Nephron progenitor cell (in vitro differentiated cells): Measurements from ENCODE around the gene RTEL1.
"Not testable (repeated sequence)": the region's sequence is repeated elsewhere in the genome, so short reads cannot be mapped to it uniquely, and the experiment has no call there.

Source experiments
- DNase-seq: peaks from one replicate; pipeline ENCODE4 v3.0.0; 2021
- H3K27ac Mint-ChIP-seq: 2 replicates; pipeline ENCODE4 v1.8.0; 2021; ENCODE audit warnings: mild to moderate bottlenecking, moderate library complexity, mixed read lengths
- H3K27me3 Mint-ChIP-seq: 2 replicates; pipeline ENCODE4 v1.8.0; 2021; ENCODE audit warnings: mild to moderate bottlenecking, low read depth, mixed read lengths; ENCODE audit not compliant: poor library complexity
- H3K36me3 Mint-ChIP-seq: 2 replicates; pipeline ENCODE4 v1.8.0; 2021; ENCODE audit warnings: low read depth, mixed read lengths
- H3K4me1 Mint-ChIP-seq: 2 replicates; pipeline ENCODE4 v1.8.0; 2021; ENCODE audit warnings: mixed read lengths
- H3K4me3 Mint-ChIP-seq: 2 replicates; pipeline ENCODE4 v1.8.0; 2021; ENCODE audit warnings: mild to moderate bottlenecking, moderate library complexity, mixed read lengths
- H3K9me3 Mint-ChIP-seq: 2 replicates; pipeline ENCODE4 v1.8.0; 2021; ENCODE audit warnings: mild to moderate bottlenecking, moderate library complexity, mixed read lengths
- TF ChIP-seq, protein P1 (sequence below): fragments of 200-600 bp; sonication (generic); IDR thresholded peaks from 2 replicates; pipeline ENCODE4 v1.5.0; 2021; ENCODE audit warnings: antibody characterized with exemption

RTEL1 gene

DNA sequence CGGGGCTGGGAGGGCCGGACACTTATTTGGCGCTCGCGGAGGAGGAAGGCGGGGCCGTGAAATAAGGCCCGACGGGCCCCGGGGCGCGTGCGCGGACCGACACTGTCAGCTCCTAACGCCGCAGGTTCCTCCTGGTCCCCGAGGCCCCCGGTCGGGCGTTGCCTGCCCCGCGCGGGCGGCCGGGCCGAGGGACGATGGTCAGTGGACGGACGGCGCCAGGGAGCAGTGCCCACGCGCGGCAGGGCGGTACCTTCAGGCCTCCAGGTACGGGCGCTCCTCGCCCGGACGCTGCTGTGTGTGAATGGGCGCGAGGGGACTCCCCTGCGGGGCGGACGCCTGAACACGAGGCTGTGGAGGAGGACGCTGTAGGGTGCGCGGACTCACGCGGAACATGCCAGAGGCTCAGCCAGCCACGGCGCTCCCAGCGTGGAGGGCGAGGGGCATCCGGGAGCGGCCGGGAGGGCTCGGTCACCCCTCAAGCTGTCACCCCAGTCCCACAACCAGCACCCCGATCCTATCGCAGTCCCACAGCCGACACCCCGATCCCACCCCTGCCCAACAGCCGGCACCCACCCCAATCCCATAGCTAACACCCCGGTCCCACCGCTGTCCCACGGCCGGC, 30.9 kb upstream of the RTEL1 start:
- peaks cover 3% of the 10 kb centered on the region for H3K27me3 Mint-ChIP-seq
- H3K36me3 Mint-ChIP-seq, result peaks cover 32% of the 10 kb centered on the region
- no peak overlapping the region for H3K27ac Mint-ChIP-seq
- TF ChIP-seq, protein P1, sequence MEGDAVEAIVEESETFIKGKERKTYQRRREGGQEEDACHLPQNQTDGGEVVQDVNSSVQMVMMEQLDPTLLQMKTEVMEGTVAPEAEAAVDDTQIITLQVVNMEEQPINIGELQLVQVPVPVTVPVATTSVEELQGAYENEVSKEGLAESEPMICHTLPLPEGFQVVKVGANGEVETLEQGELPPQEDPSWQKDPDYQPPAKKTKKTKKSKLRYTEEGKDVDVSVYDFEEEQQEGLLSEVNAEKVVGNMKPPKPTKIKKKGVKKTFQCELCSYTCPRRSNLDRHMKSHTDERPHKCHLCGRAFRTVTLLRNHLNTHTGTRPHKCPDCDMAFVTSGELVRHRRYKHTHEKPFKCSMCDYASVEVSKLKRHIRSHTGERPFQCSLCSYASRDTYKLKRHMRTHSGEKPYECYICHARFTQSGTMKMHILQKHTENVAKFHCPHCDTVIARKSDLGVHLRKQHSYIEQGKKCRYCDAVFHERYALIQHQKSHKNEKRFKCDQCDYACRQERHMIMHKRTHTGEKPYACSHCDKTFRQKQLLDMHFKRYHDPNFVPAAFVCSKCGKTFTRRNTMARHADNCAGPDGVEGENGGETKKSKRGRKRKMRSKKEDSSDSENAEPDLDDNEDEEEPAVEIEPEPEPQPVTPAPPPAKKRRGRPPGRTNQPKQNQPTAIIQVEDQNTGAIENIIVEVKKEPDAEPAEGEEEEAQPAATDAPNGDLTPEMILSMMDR, result no peak
- peak overlapping the region; percentile 85 for H3K4me3 Mint-ChIP-seq
- no peak for DNase-seq
- no peaks in the 10 kb centered on the region for H3K9me3 Mint-ChIP-seq
- H3K4me1 Mint-ChIP-seq, result peaks cover 39% of the 10 kb centered on the region

DNA sequence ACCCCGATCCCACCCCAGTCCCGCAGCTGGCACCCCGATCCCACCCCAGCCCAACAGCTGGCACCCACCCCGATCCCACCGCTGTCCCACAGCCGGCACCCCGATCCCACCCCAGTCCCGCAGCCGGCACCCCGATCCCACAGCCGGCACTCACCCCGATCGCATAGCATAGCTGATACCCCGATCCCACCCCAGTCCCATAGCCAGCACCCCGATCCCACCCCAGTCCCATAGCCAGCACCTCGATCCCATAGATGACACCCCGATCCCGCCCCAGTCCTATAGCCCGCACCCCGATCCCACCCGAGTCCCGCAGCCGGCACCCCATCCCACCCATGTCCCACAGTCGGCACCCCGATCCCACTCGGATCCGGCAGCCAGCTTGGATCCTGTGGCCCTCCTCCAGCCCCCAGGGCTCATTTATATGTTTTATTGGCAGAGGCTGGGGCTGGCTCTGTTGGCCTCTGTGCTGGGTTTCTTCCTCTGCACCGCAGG, 30.3 kb upstream of the RTEL1 start:
- DNase-seq, result no peak
- Mint-ChIP-seq H3K27ac (peak overlapping the region; percentile 94), H3K36me3 (peaks cover 26% of the 10 kb centered on the region), H3K27me3 (peaks cover 2% of the 10 kb centered on the region), H3K4me3 (peak overlapping the region; percentile 85), H3K9me3 (no peaks in the 10 kb centered on the region), H3K4me1 (peaks cover 35% of the 10 kb centered on the region)
- TF ChIP-seq, protein P1, result no peak

DNA sequence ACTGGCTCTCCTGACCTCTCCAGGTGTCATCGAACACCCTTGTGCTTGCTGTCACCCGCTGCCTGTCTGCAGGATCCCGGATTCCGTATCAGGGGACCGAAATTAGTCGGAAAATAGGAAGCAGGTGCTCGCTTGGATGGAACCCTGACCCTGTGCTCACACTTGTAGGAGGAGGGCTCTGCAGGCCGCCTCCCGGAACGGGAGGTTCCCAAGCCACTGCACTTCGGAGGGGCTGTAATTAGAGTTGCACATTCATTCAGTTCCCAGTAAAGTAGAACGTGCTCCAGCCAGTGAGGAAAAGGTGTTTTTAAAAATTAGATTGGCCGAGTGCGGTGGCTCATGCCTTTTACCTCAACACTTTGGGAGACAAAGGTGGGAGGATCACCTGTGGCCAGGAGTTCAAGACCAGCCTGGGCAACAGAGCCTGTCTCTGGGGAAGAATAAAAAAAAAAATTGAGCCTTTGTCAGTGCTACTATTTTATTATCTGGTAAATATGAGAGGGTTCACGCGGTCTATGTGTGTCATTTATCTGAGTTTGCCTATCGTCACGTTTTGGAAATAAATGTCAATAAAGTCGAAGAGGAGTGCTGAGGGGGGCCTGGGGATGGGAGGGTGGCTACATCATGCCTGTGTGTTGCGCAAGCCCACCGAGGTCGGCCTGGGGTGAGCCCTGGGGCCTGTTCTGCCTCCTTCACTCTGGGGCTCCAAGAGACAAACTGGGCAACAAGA, 29.7 kb upstream of the RTEL1 start:
- peak; percentile 26 for DNase-seq
- H3K4me1 Mint-ChIP-seq, result peaks cover 33% of the 10 kb centered on the region
- no peaks in the 10 kb centered on the region for H3K27me3 Mint-ChIP-seq
- no peaks in the 10 kb centered on the region for H3K9me3 Mint-ChIP-seq
- peak overlapping the region; percentile 94 for H3K27ac Mint-ChIP-seq
- peak overlapping the region; percentile 85 for H3K4me3 Mint-ChIP-seq
- peaks cover 21% of the 10 kb centered on the region for H3K36me3 Mint-ChIP-seq
- TF ChIP-seq, protein P1, result no peak

DNA sequence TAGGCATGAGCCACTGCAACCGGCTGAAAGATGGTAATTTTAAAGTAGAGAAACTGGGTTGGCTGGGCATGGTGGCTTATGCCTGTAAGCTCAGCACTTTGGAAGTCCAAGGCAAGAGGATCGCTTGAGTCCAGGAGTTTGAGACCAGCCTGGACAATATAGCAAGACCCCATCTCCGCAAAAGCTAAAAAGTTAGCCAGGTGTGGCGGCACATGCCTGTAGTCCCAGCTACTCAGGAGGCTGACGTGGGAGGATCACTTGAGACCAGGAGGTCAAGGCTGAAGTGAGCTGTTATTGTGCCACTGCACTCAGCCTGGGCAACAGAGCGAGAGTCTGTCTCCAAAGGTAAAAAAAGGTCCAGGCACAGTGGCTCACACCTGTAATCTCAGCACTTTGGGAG, 27.2 kb upstream of the RTEL1 start:
- peaks cover 29% of the 10 kb centered on the region for H3K4me1 Mint-ChIP-seq
- not testable (repeated sequence) for H3K9me3 Mint-ChIP-seq, H3K4me3 Mint-ChIP-seq, H3K27me3 Mint-ChIP-seq, DNase-seq
- peaks cover 13% of the 10 kb centered on the region for H3K36me3 Mint-ChIP-seq
- peak overlapping the region; percentile 51 for H3K27ac Mint-ChIP-seq

DNA sequence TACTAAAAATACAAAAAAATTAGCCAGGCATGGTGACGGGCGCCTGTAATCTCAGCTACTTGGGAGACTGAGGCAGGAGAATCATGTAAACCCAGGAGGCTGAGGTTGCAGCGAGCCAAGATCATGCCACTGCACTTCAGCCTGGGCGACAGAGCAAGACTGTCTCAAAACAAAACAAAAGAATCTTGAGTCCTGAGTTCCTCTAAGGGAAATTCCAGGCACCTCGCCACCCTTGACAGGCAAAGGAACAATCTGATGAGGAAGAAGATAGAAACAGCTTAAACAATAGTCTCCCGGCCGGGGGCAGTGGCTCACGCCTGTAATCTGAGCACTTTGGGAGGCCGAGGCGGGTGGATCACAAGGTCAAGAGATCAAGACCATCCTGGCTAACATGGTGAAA, 26.7 kb upstream of the RTEL1 start:
- peak overlapping the region; percentile 51 for H3K27ac Mint-ChIP-seq
- peak; percentile 35 for DNase-seq
- H3K36me3 Mint-ChIP-seq, result peaks cover 13% of the 10 kb centered on the region
- H3K4me3 Mint-ChIP-seq, H3K9me3 Mint-ChIP-seq, H3K27me3 Mint-ChIP-seq: not testable (repeated sequence)
- H3K4me1 Mint-ChIP-seq, result peaks cover 29% of the 10 kb centered on the region

DNA sequence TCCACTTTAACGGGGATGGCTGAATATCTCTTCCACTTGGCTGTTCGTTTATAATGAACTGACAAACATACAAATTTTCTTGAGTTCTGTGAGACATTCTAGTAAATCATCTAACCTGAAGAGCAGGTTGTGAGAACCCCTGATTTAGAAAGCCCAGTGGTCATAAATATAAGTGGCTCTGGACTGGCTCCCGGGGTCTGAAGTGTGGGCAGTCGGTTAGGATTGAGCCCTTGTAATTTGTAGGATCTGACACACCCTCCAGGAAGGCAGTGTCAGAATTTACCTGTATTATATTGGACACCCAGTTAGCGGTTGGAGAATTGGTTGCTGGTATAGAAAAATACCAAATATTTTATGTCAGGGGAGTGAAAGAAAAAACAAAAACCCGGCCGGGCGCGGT, 24.4 kb upstream of the RTEL1 start:
- Mint-ChIP-seq H3K36me3 (peaks cover 7% of the 10 kb centered on the region), H3K9me3 (no peaks in the 10 kb centered on the region), H3K27me3 (peaks cover 6% of the 10 kb centered on the region), H3K27ac (no peak overlapping the region), H3K4me1 (peaks cover 32% of the 10 kb centered on the region), H3K4me3 (no peak overlapping the region)
- no peak for DNase-seq
- TF ChIP-seq, protein P1, result no peak
